GM18498 (cell line): Measurements from ENCODE around the gene HCCS.

ENCODE experiments used
- ATAC-seq: cut with Tn5 transposase; IDR thresholded peaks from one replicate; pipeline ENCODE4 v1.9.1; 2021; ENCODE audit warnings: mild to moderate bottlenecking, moderate library complexity; ENCODE audit not compliant: unreplicated experiment

The HCCS gene

DNA sequence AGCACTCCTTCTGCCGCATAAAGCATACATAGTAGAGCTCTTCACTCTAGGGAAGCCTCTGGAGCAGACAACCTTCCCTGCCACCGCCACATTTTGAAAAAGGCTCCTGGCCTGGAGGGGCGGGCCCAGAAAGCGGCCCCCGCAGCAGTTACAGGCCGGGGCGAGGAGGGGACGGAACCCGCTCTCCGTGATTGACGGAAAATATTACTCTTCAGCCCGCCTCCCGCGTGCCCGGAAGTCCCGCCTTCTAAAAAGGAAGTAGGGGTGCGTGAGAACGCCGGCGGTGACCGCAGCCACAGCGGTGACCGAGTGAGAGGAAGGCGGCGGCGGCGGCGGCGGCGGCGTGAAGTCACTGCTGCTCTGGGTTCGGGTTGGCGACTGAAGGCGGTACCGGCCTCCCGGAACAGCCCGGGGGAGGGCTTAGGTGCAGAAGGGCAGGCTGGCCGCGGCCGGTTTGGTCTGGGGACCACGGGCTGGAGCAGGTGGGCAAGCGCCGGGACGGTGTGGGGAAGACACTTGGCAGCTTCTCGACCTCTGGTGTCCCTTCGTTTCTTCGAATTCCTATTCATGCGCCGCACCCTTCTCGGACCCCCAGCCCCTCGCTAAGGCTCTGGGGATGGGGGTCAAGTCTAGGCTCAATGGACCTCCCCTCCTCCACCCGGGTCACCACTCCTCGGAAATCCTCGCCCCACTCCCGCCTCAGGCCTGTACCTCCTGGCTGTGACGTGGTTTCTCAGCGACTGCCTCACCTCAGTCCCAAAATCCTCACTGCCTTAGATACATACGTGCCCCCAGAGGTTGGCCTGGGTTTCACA lies at the start of gene HCCS:
HCCS (plus strand) TSS at position 296 of the 815 bp plus-strand sequence. CDS start 729 bp downstream, outside the sequence.
- ATAC-seq, result peak; percentile 93

DNA sequence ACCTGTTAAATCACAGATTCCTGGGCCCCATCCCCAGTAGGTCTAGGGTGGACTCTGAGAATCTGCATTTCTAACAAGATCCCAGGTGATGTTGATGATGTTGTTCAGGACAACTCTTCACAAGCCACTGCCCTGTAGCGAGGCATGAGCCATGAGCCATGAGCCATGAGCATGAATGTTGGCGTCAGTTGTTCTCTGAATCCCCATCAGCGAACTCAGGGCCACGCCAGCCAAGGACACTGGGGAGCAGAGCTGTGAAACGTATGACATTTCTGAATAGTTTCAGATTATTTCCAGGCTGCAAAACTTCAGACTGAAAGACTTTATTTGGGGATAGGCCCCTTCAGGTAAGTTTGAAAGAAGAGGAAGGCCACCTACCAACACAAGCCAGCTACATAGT lies 46.9 kb upstream of the HCCS start:
- no peak for ATAC-seq

DNA sequence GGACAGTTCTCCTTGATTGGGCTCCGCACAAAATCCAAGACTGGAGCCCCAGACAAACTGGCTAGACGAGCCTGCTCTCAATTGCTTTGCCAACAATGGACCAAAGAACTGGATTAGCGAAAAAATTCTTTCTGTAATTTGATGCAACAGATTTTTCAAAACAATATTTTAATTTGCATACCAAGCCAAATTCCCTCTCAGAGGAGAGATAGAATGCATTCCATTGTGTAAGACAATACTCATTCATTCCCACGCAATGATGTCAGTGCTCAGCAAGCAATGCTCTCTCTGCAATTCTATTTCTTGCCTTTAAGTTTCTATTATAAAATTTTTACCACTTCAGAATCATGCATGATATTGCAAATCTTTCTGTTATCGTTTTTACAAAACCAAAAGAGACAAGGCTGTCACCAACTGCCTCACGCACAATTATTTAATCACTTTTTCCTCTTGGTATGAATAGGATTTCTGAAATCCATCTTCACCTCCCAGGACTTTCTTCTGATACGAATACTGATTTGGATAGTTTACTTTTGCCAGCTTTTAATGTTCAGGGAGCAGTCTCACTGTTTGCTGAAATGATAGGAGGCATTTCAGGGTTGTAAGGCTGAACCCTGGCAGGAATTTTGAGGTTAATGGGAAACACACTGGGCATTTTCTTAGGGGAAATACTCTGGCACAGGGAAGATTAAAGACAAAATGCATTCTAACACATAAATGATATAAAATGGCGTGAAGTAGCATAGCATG lies 46.1 kb upstream of the HCCS start:
- no peak for ATAC-seq

DNA sequence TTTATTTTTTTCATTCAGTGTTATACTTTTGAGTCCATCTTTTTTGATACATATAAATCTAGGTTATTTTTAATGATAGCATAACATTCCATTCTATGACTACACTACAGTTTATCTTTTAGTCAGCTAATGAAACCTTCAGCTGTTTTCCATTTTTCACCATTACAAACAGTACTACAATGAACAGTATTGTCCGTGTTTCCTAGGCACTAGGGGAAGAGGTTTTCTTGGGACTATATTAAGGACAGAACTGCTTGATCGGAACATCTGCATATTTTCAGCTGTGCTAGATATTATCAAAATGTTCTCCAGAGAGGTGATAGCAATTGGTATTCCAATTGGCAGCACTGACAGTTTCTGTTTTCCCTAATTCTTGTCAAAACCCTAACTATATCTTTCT lies 44.3 kb upstream of the HCCS start:
- no peak for ATAC-seq

DNA sequence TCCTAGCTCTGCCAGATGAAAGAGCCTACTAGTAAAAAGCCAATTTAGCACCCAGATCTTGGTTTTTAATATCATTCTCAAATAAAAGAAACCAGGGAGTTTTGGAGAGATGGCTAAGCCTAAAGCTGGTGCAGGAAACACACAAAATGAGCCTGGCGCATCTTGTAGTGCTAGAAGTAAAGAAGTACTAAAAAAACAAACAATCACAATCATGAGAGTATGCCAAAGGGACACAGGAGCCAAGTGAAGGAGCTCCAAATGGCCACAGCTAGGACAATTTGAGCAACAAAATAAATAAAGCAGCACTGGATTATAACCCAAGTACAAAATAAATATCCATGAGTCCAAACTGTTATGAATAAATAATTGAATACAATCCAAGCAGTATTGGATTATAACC lies 37.8 kb upstream of the HCCS start:
- no peak for ATAC-seq

DNA sequence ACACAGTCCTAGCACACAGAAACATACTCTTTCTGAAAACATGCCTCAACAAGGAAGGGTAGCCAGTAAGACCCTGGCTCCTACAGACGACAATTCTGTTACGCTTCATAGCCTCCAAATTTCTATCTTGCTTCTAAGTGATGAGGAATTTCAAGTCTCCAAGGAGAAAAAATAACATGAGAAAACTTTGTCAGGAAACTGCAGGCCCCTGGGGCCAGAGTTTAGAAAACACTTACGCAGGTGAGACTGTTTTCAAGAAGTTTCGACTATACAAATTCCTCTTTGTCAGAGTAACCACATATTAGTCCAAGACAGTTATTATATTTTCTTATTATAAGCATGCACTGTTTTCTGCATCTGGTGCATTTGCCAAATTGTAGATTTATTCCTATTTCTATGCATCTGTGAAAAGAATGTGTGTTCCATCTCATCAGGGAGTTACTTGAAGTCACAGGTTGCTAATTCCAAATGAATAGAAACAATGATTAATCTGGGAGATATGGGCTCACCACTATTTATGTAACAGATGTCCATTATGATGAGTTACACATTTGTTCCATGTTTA lies 30.3 kb upstream of the HCCS start:
- ATAC-seq, result no peak

DNA sequence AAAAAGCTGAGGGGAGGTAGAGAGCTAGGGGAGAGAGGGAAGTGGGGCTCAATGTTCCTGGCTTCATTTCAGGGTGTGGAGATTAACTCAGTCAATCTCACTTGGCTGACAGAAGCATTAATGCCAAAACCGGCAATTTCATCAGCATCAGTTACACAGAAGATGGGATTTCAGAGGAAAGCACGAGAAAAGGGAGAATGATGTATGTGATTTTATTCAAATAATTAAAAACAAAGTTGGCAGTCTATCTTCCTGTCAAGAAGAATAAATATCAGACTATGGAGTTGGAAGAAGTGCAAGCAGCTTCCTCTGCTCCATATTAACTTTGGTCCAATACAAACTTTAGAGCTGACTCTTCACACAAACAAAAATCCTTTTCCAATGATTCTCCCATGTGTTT lies 29.6 kb upstream of the HCCS start:
- no peak for ATAC-seq

DNA sequence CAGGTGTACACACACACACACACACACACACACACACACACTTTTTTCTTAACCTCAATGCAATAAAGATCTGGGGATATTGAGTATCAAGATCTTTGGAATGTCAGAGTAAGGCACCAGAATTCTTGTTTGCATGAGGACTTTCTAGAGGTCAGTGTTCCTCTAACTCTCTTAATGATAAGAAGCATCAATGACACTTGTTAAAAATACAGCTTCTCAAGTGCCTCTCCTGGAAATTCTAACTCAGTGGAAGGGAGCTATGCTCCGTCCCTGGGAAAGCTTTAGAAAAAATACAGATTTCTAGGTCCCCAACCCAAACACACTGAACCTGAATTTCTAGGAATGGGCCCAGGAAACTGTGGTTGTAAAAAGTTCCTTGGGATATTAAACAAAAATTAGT lies 25.8 kb upstream of the HCCS start:
- no peak for ATAC-seq

DNA sequence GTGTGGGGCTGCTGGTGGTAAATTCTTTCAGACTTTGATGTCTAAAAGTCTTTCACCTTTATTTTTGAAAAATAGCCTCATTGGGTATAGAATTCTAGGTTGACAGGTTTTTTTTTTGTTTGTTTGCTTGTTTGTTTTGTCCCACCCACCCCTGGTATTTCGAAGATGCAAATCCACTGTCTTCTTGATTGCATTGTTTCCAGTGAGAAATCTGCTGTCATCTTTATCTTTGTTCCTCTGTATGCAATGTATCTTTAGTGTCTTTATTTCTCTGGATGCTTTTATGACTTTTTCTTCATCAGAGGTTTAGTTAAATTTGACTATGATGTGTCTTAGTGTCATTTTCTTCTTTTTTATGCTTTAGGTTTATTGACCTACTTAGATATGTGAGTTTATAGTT lies 21.3 kb upstream of the HCCS start:
- ATAC-seq, result no peak

DNA sequence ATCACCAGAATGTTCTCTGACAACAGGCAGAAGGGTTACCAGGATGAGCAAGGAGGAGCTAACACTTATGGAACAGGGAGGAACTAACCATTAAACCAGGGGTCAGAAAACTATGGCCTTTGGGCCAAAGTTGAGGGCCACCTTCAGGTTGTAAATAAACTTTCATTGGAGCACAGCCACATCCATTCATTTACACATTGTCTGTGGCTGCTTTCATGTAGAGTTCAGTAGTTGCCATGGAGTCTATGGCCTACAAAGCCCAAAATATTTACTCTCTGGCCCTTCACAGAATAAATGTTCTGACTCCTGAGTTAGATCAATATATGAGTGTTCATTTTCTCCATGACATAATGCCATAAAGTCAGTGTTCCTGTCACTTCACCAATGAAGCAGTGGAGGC lies 13.2 kb upstream of the HCCS start:
- ATAC-seq, result no peak

DNA sequence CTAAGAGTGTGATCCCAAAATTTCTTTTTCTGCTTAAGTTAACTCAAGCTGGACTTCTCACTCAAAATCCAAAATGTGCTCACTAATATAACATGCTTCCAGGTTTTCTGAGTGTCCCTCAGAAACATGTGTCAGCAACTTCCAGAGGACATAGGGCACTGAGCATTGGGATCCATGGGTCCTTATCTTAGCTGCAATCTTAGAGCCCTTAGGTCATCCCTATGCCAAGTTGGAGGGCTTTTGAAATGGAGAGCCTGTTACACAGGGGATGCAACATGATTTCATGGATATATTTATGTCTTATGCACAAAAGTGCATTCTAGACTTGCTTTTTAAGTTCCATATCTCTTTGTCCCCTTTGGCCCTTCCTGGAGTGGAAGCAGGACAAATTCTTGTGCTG lies 11.7 kb upstream of the HCCS start:
- no peak for ATAC-seq

DNA sequence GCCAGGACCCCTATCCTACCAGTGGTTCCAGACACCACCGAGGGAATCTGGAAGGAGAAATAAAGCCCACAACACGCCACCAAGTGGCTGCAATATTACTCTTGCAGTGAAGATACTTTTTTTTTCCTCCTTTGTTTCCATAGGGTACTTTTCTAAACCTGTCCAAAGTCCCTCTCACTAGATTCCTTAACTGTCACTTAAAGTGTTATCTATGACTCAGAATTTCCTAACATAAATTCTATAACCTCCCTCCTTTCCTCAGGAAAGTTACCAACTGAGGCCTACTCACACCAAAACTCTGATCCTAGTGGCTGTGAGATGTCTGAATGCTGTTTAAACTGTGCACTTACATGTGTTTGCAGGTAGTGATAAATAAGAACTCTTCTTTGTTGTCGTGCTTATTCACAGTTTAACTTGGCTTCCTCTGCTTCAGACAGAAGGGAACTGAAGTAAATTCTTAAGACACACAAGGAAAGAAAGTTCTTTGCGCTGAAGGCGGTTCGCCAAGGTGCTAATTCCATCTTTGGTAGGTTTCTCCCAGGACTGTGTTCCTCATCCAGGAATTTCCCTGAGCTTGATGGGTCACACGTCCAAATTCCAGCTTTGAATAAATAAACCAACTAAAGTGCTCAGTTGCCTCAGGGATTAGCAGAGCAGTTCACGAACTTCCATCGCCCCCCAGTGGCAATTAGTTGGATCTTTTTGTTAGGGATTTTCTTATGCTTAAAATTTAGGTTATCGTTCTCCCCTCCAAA lies 10.7 kb upstream of the HCCS start:
- ATAC-seq, result no peak

DNA sequence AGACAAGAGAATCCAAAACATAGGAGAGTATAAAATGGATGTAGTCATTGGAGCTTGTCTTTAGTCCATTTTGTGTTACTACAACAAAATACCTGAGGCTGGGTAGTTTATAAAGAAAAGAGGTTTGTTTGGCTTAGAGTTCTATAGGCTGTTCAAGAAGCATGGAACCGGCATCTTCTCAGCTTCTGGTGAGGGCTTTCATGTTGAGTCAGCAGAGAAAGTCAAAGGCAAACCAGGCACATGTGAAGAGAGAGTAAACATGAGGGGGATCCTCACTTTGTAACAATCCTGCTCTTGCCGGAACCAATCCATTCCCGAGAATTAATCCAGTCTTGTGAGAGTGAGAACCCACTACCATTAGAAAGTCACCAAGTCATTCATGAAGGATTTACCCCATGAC lies 8.1 kb upstream of the HCCS start:
- ATAC-seq, result no peak

DNA sequence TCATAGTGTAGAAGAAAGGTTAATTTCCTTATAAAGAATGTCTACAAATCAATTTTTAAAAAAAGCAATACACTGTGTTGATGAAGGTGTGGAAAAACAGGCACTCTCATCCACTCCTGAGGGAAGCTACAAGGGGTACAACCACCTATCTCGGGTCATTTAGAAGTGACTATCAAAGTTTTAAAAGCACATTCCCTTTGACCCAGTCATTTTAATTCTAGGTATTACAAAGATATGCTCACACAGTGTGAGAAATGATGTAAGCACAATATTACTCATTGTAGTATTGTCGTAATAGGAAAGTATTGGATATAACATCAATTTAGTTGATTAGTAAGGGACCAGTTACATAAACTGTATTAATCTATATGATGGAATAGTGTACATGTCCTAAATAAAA lies 7.4 kb upstream of the HCCS start:
- ATAC-seq, result no peak

DNA sequence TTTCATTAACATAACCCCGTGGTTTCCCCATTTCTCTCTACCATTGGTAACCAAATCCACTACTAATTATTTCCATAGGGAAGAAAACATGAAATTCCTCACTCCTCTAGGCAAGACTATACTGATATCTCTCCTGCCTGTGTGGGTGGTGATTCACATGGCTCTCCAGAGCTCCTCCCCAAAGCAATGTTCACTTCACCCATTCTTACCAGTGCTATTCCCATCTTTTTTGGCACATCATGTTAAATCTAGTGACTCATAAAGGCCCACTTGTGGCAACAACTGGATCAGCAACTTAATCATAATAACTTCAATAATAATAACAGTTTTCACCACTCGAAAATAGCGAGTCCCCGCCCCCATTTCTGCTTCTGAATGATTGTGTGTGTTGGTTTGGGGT lies 6.1 kb upstream of the HCCS start:
- no peak for ATAC-seq

DNA sequence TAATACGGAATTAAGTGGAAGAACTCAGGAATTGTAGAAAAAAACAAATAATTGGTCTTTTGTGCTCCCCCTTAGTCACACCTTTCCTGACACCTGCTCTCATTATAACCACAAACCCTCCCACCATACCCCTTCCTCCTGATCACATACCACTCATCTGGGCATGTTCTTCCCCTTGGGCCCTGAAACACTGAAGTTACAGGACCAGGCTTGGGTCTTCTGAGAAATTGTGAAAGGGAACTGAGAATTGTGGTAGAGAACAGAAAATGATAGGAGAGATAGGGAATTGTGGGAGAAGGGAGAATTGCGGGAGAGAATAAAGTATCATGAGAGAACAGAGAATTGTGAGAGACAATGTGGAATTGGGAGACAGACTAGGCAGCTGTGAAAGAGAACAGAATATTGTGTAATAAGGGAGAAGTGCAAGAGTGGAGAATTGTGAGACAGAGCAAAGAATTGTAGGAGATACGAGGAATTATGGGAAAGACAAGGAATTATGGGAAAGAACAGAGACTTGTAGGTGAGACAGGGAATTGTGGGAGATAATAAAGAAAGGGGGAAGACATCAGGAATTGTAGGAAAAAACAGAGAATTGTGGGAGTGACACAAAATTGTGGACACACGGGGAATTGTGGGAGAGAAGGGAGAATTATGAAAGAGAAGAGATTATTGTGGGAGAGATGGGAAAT lies 2.7 kb upstream of the HCCS start:
- ATAC-seq, result no peak

DNA sequence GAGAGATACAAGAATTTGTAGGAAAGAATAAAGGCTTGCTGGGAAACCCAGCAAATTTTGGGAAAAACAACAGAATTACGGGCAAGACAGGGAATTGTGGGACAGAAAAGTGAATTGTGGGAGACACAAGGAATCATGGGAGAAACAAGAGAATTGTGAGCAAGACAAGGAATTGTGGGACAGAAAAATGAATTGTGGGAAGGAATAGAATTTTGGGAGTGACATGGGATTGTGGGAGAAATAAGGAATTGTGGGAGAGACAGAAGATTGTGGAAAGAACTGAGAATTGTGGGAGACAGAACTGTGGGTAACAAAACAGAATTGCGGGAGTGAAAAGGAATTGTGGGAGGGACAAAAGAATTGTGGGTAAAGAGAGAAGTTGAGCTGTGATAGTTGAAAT lies 1.2 kb upstream of the HCCS start:
- ATAC-seq, result no peak

DNA sequence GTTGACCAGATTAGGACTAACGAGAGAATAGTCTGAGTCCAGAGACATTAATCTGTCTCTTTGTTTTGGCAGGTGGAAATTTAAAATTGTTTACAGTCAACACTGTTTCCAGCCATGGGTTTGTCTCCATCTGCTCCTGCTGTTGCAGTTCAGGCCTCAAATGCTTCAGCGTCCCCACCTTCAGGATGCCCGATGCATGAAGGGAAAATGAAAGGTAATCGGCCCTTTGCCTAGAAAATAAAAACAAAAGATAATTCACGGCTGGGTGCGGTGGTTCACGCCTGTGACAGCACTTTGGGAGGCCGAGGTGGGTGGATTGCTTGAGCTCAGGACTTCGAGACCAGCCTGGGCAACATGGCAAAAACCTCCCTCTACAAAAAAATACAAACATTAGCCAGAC lies 815 bp downstream of the HCCS start:
- no peak for ATAC-seq

DNA sequence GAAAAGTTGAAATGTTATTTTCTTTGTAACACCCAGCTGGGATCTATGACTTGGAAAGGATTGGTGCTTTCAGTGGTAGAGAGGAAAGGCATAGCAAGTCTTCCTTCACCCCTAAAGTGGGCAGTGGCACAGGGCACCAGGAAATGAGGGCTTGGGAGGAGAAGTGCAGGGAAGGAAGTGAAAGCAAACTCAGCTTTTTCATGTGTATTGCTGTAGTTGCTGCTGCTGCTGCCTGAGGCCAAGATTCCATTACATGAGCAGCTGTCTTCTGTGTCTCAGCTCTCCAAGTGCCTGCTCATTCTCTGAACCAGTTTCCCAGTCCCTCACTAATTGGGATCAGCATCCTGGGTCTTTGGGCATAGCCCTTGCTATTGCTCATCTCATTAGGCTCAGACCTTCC lies 2.6 kb downstream of the HCCS start:
- ATAC-seq, result no peak

DNA sequence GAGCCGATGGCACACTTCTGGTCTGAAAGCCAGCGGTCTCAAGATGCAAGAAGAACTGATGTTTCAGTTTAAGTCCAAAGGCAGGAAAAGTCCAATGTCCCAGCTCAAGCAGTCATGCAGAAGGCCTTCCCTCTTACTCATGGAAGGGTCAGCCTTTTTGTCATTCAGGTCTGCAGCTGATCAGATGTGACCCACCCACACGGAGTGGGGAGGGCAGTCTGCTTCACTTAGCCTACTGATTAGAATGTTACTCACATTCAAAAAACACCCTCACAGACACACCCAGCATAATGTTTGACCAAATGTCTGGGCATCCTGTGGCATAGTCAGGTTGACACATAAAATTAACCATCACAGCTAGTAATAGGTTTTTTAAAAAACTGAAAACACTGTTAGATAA lies 6.6 kb downstream of the HCCS start:
- no peak for ATAC-seq
